HepG2 (cell line): ENCODE data around the gene ZNF212. TPM values are rescaled to one million over a fixed set of nuclear protein-coding genes. Genes with fewer than 3 reads are reported as not detected.

Source experiments
- AHR ChIP-seq: IDR thresholded peaks from 2 replicates; pipeline ENCODE4 v1.6.1; 2018; ENCODE audit warnings: missing genetic modification reagents, missing compliant biosample characterization
- HNRNPUL1 ChIP-seq: fragments of 200-400 bp; formaldehyde crosslinking; IDR thresholded peaks from 2 replicates; pipeline ENCODE4 v1.6.1; 2017; ENCODE audit warnings: low read depth, mild to moderate bottlenecking, low read length, moderate library complexity
- IRF2 ChIP-seq: IDR thresholded peaks from 2 replicates; pipeline ENCODE4 v1.6.1; 2018; ENCODE audit warnings: missing genetic modification reagents, missing compliant biosample characterization
- KLF15 ChIP-seq: sonication (generic); formaldehyde crosslinking; IDR thresholded peaks from 2 replicates; pipeline ENCODE4 v1.8.1; 2023; ENCODE audit warnings: borderline replicate concordance, mild to moderate bottlenecking, inconsistent platforms, missing genetic modification reagents, mixed read lengths
- LCORL ChIP-seq, 2 experiments: fragments of 450-650 bp in 1 of 2; sonication (generic) in 1 of 2; formaldehyde crosslinking in 1 of 2; IDR thresholded peaks; 2 replicates each; pipeline versions ENCODE4 v1.5.0 to v1.6.1; 2017 to 2020; ENCODE audit warnings: antibody characterized with exemption in 1 of 2, missing genetic modification reagents in 1 of 2
- NFE2L2 ChIP-seq: fragments of 150-350 bp; IDR thresholded peaks from 2 replicates; pipeline ENCODE4 v1.6.1; 2014; ENCODE audit warnings: low read length
- RFXAP ChIP-seq: sonication (generic); formaldehyde crosslinking; IDR thresholded peaks from 2 replicates; pipeline ENCODE4 v1.4.0; 2020; ENCODE audit warnings: missing genetic modification reagents, borderline replicate concordance
- SALL2 ChIP-seq: sonication (generic); formaldehyde crosslinking; IDR thresholded peaks from 2 replicates; pipeline ENCODE4 v1.8.1; 2023; ENCODE audit warnings: mild to moderate bottlenecking, missing genetic modification reagents, inconsistent platforms
- ZNF18 ChIP-seq: sonication (generic); formaldehyde crosslinking; IDR thresholded peaks from 2 replicates; pipeline ENCODE4 v1.8.0; 2022; ENCODE audit warnings: mild to moderate bottlenecking, missing genetic modification reagents; ENCODE audit not compliant: insufficient replicate concordance
- ZNF570 ChIP-seq: sonication (generic); formaldehyde crosslinking; IDR thresholded peaks from 2 replicates; pipeline ENCODE4 v1.4.0; 2020; ENCODE audit warnings: mild to moderate bottlenecking, missing genetic modification reagents, borderline replicate concordance
- ZNF597 ChIP-seq: sonication (generic); formaldehyde crosslinking; IDR thresholded peaks from 2 replicates; pipeline ENCODE4 v1.5.0; 2020; ENCODE audit warnings: missing genetic modification reagents
- ZNF775 ChIP-seq: sonication (generic); formaldehyde crosslinking; IDR thresholded peaks from 2 replicates; pipeline ENCODE4 v1.4.0; 2020; ENCODE audit warnings: missing genetic modification reagents, mild to moderate bottlenecking, moderate library complexity, borderline replicate concordance
- ZNF883 ChIP-seq: sonication (generic); formaldehyde crosslinking; IDR thresholded peaks from 2 replicates; pipeline ENCODE4 v1.5.1; 2020; ENCODE audit warnings: mild to moderate bottlenecking, missing genetic modification reagents; ENCODE audit errors: not compliant biosample characterization
- polyA plus RNA-seq, 8 experiments: library from polyadenylated mRNA; depleted of rRNA in 3 of 8; stranded (reverse) in 7 of 8; unstranded in 1 of 8; fragments of >200 nt; fragmentation: Illumina TruSeq in 4 of 8; extraction: Trizol in 4 of 8; gene quantifications; 2 replicates each; pipeline versions ENCODE4 v1.2.1 to v1.2.3, GENCODE V29; 2011 to 2016; ENCODE audit warnings: low read depth in 4 of 8, missing spikeins in 1 of 8, mixed read lengths in 1 of 8; ENCODE audit not compliant: insufficient read depth in 1 of 8
- total RNA-seq, 5 experiments: library from RNA; depleted of rRNA; stranded (reverse); fragments of >200 nt; fragmentation: Illumina TruSeq; extraction: Trizol; gene quantifications; 2 replicates each; pipeline ENCODE4 v1.2.3, GENCODE V29; 2016; ENCODE audit warnings: low read depth in 1 of 5
- TF ChIP-seq, protein P1 (sequence below): sonication (generic); formaldehyde crosslinking; IDR thresholded peaks from 2 replicates; pipeline ENCODE4 v1.5.0; 2020; ENCODE audit warnings: mild to moderate bottlenecking, missing genetic modification reagents, borderline replicate concordance

Gene ZNF212
- total and polyA plus RNA-seq, 2 of the 13 experiments (the other 11 are each of a cell fraction or from before 2014, with no cell fraction given) = 2.6 to 3.8 TPM

GRCh38 chr7:149195180-149196150 is 44.0 kb upstream of the ZNF212 start, which contains the start of gene ZNF282 (continued):
- TF ChIP-seq AHR = peak; percentile 79; the same call in 1 of the 2 replicates
- no peak for TF ChIP-seq ZNF775 (CRISPR knock-in tag)
- no peak for TF ChIP-seq HNRNPUL1
- peak; percentile 66 for TF ChIP-seq ZNF18
- TF ChIP-seq ZNF597 (CRISPR knock-in tag) = no peak
- TF ChIP-seq ZNF570 (CRISPR knock-in tag) = no peak
- TF ChIP-seq, protein P1, sequence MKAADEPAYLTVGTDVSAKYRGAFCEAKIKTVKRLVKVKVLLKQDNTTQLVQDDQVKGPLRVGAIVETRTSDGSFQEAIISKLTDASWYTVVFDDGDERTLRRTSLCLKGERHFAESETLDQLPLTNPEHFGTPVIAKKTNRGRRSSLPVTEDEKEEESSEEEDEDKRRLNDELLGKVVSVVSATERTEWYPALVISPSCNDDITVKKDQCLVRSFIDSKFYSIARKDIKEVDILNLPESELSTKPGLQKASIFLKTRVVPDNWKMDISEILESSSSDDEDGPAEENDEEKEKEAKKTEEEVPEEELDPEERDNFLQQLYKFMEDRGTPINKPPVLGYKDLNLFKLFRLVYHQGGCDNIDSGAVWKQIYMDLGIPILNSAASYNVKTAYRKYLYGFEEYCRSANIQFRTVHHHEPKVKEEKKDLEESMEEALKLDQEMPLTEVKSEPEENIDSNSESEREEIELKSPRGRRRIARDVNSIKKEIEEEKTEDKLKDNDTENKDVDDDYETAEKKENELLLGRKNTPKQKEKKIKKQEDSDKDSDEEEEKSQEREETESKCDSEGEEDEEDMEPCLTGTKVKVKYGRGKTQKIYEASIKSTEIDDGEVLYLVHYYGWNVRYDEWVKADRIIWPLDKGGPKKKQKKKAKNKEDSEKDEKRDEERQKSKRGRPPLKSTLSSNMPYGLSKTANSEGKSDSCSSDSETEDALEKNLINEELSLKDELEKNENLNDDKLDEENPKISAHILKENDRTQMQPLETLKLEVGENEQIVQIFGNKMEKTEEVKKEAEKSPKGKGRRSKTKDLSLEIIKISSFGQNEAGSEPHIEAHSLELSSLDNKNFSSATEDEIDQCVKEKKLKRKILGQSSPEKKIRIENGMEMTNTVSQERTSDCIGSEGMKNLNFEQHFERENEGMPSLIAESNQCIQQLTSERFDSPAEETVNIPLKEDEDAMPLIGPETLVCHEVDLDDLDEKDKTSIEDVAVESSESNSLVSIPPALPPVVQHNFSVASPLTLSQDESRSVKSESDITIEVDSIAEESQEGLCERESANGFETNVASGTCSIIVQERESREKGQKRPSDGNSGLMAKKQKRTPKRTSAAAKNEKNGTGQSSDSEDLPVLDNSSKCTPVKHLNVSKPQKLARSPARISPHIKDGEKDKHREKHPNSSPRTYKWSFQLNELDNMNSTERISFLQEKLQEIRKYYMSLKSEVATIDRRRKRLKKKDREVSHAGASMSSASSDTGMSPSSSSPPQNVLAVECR (CRISPR knock-in tag) = peak; percentile 87
- peak; percentile 89 for TF ChIP-seq SALL2
- TF ChIP-seq KLF15 (CRISPR knock-in tag) = 0 out of 2 replicates have a peak, but pooled peaks have one; percentile 52
- TF ChIP-seq ZNF883 = peak; percentile 85
- peak; percentile 87; the same call in 1 of the 2 replicates for TF ChIP-seq RFXAP (CRISPR knock-in tag)
- no peak for TF ChIP-seq NFE2L2
- TF ChIP-seq LCORL (IDR thresholded peaks at IDR 0.05) = no peak
- TF ChIP-seq LCORL (CRISPR knock-in tag; IDR thresholded peaks at IDR 0.05) = peak; percentile 87
- peak; percentile 81 for TF ChIP-seq IRF2 (CRISPR knock-in tag)
